Pancreas (tissue), 10 donors: ENCODE data around the gene DNAJC16. TPM values are rescaled to one million over a fixed set of nuclear protein-coding genes. Genes with fewer than 3 reads are reported as not detected.

Experiments used
- ATAC-seq, 4 donors: fragments of 200-7000 bp; cut with Tn5 transposase; one replicate each; pipeline versions ENCODE4 v1.8.0 to v1.9.1; 2020; ENCODE audit warnings: mild to moderate bottlenecking in 4 of 4, moderate library complexity in 4 of 4
- DNase-seq, 6 donors: peaks; one replicate each; pipeline ENCODE4 v3.0.0-alpha.2; 2020
- FAIRE-seq: peaks from 2 replicates; lab custom pipeline; 2012; peaks lifted over from hg19 to GRCh38; lab: Jason Lieb, UNC
- H3K27ac ChIP-seq, 4 donors: fragments of 200-600 bp; sonication (generic); 1 replicate in 3 of 4; 2 replicates in 1 of 4; pipeline versions ENCODE4 v1.5.0 to v1.8.0; 2020
- H3K27me3 ChIP-seq, 4 donors: fragments of 200-600 bp; one replicate each; pipeline ENCODE4 v1.8.0; 2021
- H3K36me3 ChIP-seq, 3 donors: fragments of 200-600 bp; sonication (generic) in 1 of 3; one replicate each; pipeline versions ENCODE4 v1.5.0 to v1.8.0; 2020 to 2021
- H3K4me1 ChIP-seq, 3 donors: fragments of 200-600 bp; one replicate each; pipeline ENCODE4 v1.8.0; 2021
- H3K4me3 ChIP-seq, 4 donors: fragments of 200-600 bp; sonication (generic) in 2 of 4; one replicate each; pipeline versions ENCODE4 v1.5.0 to v1.8.0; 2020 to 2021
- H3K9me3 ChIP-seq, 4 donors: fragments of 200-600 bp; one replicate each; pipeline ENCODE4 v1.8.0; 2021
- WGBS, 2 donors: extraction: QIAGEN DNeasy Blood & Tissue Kit; methylation state at CpG; one replicate each; pipeline ENCODE4 v1.1.7; 2013; 5-methylcytosine and 5-hydroxymethylcytosine counted together
- intact Hi-C, 3 donors: fragments of 100-400 bp; cut with DNase I; formaldehyde crosslinking; loops; one replicate each; pipeline versions ENCODE4 v1.11.1 to v1.14.2; 2022
- polyA plus RNA-seq, 2 donors: library from polyadenylated mRNA; stranded (reverse); fragments of 200-250 nt; gene quantifications; one replicate each; pipeline ENCODE4 v1.2.3, GENCODE V29; 2013
- total RNA-seq, 6 donors: library from RNA; stranded (reverse); fragmentation: NEBNext Ultra II Directional in 4 of 6; extraction: Animal tissue kit (Norgen Biotek cat#: 25700) in 4 of 6; gene quantifications; one replicate each; pipeline versions ENCODE4 v1.2.1 to v1.2.4, GENCODE V29; 2021 to 2023
- TF ChIP-seq, protein P1 (sequence below), 4 donors: fragments of 200-600 bp; sonication (generic) in 3 of 4; IDR thresholded peaks; one replicate each; pipeline versions ENCODE4 v1.5.0 to v1.8.0; 2021; ENCODE audit warnings: antibody characterized with exemption in 4 of 4
- donor health status: healthy with polysubstance abuse.
- donor health status: DM: no; HTN: no; CAD: no; lungs with moderate emphysema.
- donor health status: DM: no; HTN: no; CAD: no.
- donor health status: control.
- donor health status: control.
- donor health status: Bipolar disorder and iron deficiency.
- donor health status: DM: yes; HTN: yes; CAD: no.
- donor health status: DM: no; HTN: no; CAD: no.
- donor health status: DM: no; HTN: no; CAD: no.
- donor health status: DM: yes; HTN: yes; CAD: no.

The DNAJC16 gene
- total and polyA plus RNA-seq, 8 donors: 5.0 to 16.2 (median 9.9) TPM

DNA sequence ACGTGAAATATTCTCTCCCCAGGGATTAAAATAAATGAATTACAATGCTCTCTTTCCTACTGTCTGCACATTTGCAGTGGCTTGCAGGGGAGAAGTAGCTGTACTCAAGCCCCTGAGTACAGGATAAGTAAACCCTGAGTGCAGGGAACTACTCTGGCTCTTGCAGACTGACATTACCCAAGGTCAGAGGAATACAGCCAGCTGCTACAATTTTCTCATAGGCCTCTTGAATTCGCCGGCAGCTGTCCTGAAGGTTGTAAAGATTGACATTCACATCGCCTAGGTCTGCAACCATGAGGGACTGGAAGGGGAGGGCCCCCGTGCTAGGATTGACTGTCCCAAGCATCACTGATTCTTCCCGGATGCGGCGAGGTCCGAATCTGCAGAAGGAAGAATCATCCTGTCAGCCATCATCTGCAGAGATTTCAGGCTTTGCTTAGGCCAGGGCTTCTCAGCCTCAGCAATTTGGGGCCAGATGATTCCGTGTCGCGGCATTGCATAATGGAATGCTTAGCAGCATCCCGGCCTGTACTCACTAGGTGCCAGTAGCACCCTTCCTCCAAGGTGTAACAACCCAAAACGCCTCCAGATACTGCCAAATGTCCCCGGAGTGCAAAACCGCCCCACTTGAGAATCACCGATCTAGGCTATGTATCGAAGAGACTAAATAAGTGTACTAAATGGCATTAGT is 56.5 kb downstream of the DNAJC16 start:
- intact Hi-C loops: no loop called here
- peak in 2 of 4 donors; percentile 21 to 38 for ATAC-seq
- H3K27me3 ChIP-seq: no peaks in the 10 kb centered on the region
- WGBS, 2 donors: 74 to 78% methylated on average over 18 of the region's 18 CpGs
- no peak for FAIRE-seq
- peaks cover 0 to 3% (median 0%) of the 10 kb centered on the region in 3 donors for H3K4me1 ChIP-seq
- DNase-seq: no peak
- TF ChIP-seq, protein P1, sequence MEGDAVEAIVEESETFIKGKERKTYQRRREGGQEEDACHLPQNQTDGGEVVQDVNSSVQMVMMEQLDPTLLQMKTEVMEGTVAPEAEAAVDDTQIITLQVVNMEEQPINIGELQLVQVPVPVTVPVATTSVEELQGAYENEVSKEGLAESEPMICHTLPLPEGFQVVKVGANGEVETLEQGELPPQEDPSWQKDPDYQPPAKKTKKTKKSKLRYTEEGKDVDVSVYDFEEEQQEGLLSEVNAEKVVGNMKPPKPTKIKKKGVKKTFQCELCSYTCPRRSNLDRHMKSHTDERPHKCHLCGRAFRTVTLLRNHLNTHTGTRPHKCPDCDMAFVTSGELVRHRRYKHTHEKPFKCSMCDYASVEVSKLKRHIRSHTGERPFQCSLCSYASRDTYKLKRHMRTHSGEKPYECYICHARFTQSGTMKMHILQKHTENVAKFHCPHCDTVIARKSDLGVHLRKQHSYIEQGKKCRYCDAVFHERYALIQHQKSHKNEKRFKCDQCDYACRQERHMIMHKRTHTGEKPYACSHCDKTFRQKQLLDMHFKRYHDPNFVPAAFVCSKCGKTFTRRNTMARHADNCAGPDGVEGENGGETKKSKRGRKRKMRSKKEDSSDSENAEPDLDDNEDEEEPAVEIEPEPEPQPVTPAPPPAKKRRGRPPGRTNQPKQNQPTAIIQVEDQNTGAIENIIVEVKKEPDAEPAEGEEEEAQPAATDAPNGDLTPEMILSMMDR (IDR thresholded peaks at IDR 0.05): no peak
- H3K4me3 ChIP-seq: no peak overlapping the region
- no peaks in the 10 kb centered on the region for H3K36me3 ChIP-seq
- H3K27ac ChIP-seq: no peak overlapping the region
- H3K9me3 ChIP-seq: no peaks in the 10 kb centered on the region

DNA sequence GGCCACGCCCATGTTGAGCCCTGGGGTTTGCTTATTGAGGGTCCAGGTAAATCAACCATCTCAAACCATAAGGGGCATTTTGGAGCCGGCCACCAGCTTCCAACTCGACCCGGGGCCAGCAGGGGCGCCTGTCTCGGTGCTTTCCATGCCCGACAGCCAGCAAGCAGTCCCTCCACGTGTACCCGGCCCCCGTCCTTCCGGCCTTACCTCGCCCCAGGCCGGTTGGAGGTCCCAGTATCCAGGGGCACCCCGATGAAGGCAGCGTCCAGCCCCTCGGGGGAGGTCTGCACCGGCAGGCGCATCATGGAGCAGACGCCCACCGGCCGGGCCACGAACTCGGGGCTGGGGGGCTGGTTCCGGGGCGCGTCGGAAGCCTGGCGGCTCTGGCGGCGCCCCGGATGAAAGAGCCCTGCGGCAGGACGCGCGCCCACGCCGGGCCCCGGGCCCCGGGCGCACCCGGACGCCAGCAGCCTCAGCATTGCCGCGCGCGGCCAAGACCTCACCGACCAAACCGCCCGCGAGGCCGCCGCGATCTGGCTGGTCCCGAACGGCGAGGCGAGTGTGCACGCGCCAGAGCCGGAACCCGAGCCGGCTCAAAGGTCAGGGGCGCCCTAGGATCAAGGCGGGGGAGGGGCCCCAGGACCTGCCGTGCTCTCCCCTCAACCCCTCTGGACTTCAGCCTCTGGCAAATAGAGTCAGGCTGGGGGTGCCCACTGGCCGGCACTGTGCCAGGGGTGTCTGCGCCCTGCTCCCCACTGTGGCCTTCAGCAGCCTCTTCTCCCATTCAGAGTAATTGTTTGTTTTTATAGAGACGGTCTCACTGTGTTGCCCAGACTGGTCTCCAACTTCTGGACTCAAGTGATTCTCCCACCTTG is 58.1 kb downstream of the DNAJC16 start, which contains the start of gene AGMAT:
TSS of gene AGMAT (minus strand) at position 563 of the 875 bp plus-strand sequence. CDS start at position 479, 84 bp downstream.
- no peak within 1 kb of the TSS for H3K27ac ChIP-seq
- no peak for FAIRE-seq
- 10 to 12% methylated on average over 64 to 68 of the region's 68 CpGs for WGBS, 2 donors
- H3K4me3 ChIP-seq: peak within 1 kb of the TSS; percentile 18 to 64 (median 31)
- H3K9me3 ChIP-seq: no peaks in the 10 kb centered on the region
- intact Hi-C loops: no loop called here
- ATAC-seq: peak; percentile 72 to 90 (median 82)
- peaks cover 0 to 3% (median 0%) of the 10 kb centered on the region in 3 donors for H3K4me1 ChIP-seq
- no peaks in the 10 kb centered on the region for H3K27me3 ChIP-seq
- H3K36me3 ChIP-seq: no peaks in the 10 kb centered on the region
- TF ChIP-seq, protein P1 (IDR thresholded peaks at IDR 0.05): no peak
- peak; percentile 17 to 81 (median 40) for DNase-seq

DNA sequence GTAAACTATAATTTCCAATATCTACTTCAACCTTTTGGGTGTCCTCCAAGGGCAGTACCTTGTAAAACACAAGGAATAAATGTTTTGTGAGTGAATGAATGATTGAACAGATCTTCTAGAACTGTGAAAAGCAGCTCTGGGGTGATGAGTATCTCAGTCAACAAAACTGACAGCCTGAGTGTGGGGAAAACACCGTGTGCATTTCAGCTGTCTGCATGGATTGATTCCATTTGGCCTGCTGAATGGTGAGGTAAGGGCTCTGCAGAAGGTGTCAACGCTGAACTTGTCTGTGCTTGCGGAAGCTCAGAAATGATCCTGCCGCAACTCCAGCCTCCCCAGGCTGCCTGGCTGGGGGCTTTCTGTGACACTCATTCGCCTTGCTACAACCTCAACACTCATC is 65.6 kb downstream of the DNAJC16 start:
- DNase-seq (no peak), ATAC-seq (peak in 2 of 4 donors; percentile 40 to 68), FAIRE-seq (no peak)
- H3K4me3 ChIP-seq: no peak overlapping the region
- TF ChIP-seq, protein P1 (IDR thresholded peaks at IDR 0.05): no peak
- H3K36me3 ChIP-seq: no peaks in the 10 kb centered on the region
- H3K4me1 ChIP-seq: no peaks in the 10 kb centered on the region
- no peak overlapping the region for H3K27ac ChIP-seq
- no peaks in the 10 kb centered on the region for H3K9me3 ChIP-seq
- 52 to 75% methylated on average over 5 of the region's 5 CpGs for WGBS, 2 donors
- intact Hi-C loops: loop anchor here in 1 of 3 donors (10.0 kb wide), 1 partner anchor 143 kb away; the partner anchor contains the start of gene SLC25A34
- no peaks in the 10 kb centered on the region for H3K27me3 ChIP-seq

DNA sequence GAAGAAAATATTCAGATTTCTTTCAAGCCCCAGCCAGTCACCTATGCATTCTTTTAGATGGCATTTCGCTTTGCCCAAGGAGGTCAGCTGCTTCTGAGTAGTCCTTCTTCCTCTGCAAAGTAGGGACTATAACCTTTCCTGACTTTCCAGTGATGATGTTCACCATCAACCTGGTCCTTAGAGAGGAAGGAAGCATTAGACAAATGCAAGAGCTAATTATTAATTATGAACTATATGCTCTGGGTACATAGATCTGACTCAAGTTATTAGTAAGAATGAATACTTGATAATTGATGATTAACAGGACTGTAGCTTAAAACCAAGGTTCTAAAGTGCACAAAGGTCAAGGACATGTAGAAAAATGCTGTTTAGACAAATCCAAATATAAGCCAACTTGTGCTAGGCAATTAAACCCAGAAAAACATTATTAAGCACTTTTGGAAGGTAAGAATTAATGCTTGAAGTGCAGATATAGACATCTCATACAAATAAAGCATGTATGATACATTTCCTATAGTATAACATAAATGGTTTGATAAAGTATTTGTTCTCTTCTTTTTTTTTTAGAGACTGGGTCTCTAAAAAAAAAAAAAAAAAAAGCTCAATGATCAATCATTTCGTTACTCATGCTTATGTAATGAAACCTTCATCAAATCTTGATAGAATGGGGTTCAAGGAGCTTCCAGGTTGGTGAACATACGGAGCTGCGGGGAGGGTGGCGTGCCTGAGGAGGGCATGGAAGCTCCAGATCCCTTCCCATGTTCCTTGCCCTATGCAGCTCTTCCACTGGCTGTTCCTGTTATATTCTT is 69.4 kb downstream of the DNAJC16 start:
- H3K4me3 ChIP-seq: no peak overlapping the region
- ATAC-seq (no peak), FAIRE-seq (no peak), DNase-seq (no peak)
- H3K9me3 ChIP-seq: no peaks in the 10 kb centered on the region
- no peaks in the 10 kb centered on the region for H3K36me3 ChIP-seq
- TF ChIP-seq, protein P1 (IDR thresholded peaks at IDR 0.05): no peak
- WGBS, 2 donors: 54 to 72% methylated on average over 5 of the region's 5 CpGs
- H3K27me3 ChIP-seq: no peaks in the 10 kb centered on the region
- H3K4me1 ChIP-seq: no peaks in the 10 kb centered on the region
- intact Hi-C loops: loop anchor here in 2 of 3 donors (5.0 to 10.0 kb wide), 2 partner anchors 139 to 146 kb away; partner anchors contain the start of genes SLC25A34 (in 1 of the 2) and TMEM82 (in 1 of the 2)
- no peak overlapping the region for H3K27ac ChIP-seq
